Measurements from ENCODE around the gene SLC10A1. TPM values are rescaled to one million over a fixed set of nuclear protein-coding genes. Genes with fewer than 3 reads are reported as not detected.

The SLC10A1 gene
- total and polyA plus RNA-seq, 2 of the 4 experiments (the other 2 are of a cell fraction), result 0.03 TPM; not detected in 1

- BruUV-seq (replicated peaks), result no TSS peak
- intact Hi-C loops (cut with micrococcal nuclease), result no loop called here
- peaks cover 39% of the 10 kb centered on the region for H3K27me3 ChIP-seq (ENCODE audit: control insufficient read depth, insufficient read depth, low read length)
- no peak overlapping the region for H2AFZ ChIP-seq (replicated peaks; ENCODE audit: low read length, poor library complexity)
- no peak overlapping the region for H3K4ac ChIP-seq (ENCODE audit: low read depth, low read length)
- no peak overlapping the region for H2BK120ac ChIP-seq (ENCODE audit: low read depth, low read length)
- H3K9me1 ChIP-seq (ENCODE audit: insufficient read depth, low read length), result no peaks in the 10 kb centered on the region
- H2AK9ac ChIP-seq (replicated peaks; ENCODE audit: low read depth, low read length, poor library complexity), result no peak overlapping the region
- H3K23ac ChIP-seq (ENCODE audit: low read depth, low read length), result no peak overlapping the region
- WGBS, 2 experiments (ENCODE audit: extremely low coverage in 2 of 2, insufficient read length in 1 of 2), result 0% methylated on average over 1 of the region's 5 CpGs; no CpG with 5 or more reads in 1 of the 2 experiments
- H3K79me1 ChIP-seq (ENCODE audit: low read depth in 1 of 2, low read length in 2 of 2), result no peaks in the 10 kb centered on the region
- no peaks in the 10 kb centered on the region for H3K9me3 ChIP-seq (ENCODE audit: control insufficient read depth, insufficient read depth, low read length)
- no peak overlapping the region for H3K9ac ChIP-seq (ENCODE audit: low read depth, low read length)
- TF ChIP-seq FOS (IDR thresholded peaks at IDR 0.05; ENCODE audit: low read depth, low read length), result no peak
- no peak for TF ChIP-seq BHLHE40 (IDR thresholded peaks at IDR 0.05; ENCODE audit: low read depth, low read length)
- TF ChIP-seq, protein P1, sequence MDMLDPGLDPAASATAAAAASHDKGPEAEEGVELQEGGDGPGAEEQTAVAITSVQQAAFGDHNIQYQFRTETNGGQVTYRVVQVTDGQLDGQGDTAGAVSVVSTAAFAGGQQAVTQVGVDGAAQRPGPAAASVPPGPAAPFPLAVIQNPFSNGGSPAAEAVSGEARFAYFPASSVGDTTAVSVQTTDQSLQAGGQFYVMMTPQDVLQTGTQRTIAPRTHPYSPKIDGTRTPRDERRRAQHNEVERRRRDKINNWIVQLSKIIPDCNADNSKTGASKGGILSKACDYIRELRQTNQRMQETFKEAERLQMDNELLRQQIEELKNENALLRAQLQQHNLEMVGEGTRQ (IDR thresholded peaks at IDR 0.05; ENCODE audit: low read depth, low read length), result no peak
- TF ChIP-seq CEBPB (IDR thresholded peaks at IDR 0.05; ENCODE audit: low read depth, low read length), result no peak
- TF ChIP-seq, protein P2, sequence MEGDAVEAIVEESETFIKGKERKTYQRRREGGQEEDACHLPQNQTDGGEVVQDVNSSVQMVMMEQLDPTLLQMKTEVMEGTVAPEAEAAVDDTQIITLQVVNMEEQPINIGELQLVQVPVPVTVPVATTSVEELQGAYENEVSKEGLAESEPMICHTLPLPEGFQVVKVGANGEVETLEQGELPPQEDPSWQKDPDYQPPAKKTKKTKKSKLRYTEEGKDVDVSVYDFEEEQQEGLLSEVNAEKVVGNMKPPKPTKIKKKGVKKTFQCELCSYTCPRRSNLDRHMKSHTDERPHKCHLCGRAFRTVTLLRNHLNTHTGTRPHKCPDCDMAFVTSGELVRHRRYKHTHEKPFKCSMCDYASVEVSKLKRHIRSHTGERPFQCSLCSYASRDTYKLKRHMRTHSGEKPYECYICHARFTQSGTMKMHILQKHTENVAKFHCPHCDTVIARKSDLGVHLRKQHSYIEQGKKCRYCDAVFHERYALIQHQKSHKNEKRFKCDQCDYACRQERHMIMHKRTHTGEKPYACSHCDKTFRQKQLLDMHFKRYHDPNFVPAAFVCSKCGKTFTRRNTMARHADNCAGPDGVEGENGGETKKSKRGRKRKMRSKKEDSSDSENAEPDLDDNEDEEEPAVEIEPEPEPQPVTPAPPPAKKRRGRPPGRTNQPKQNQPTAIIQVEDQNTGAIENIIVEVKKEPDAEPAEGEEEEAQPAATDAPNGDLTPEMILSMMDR (conservative IDR thresholded peaks at IDR 0.05; ENCODE audit: low read depth, low read length), result no peak
- TF ChIP-seq RFX5 (IDR thresholded peaks at IDR 0.05; ENCODE audit: low read depth, low read length), result no peak
- TF ChIP-seq SMC3 (IDR thresholded peaks at IDR 0.05; ENCODE audit: low read depth, low read length), result no peak
- no peak for TF ChIP-seq MXI1 (IDR thresholded peaks at IDR 0.05; ENCODE audit: borderline replicate concordance, low read depth, low read length)
- no peak for TF ChIP-seq MAZ (IDR thresholded peaks at IDR 0.05; ENCODE audit: borderline replicate concordance, low read depth, low read length)
- TF ChIP-seq RAD21 (IDR thresholded peaks at IDR 0.05; ENCODE audit: low read length), result no peak
- TF ChIP-seq RCOR1 (IDR thresholded peaks at IDR 0.05; ENCODE audit: insufficient replicate concordance, low read length), result no peak
- no peak for TF ChIP-seq CHD1 (IDR thresholded peaks at IDR 0.05; ENCODE audit: low read depth, low read length)
- TF ChIP-seq NFE2L2 (IDR thresholded peaks at IDR 0.05; ENCODE audit: low read depth, low read length), result no peak
- H3K56ac ChIP-seq (ENCODE audit: extremely low read depth, insufficient read depth, low read length), result no peak overlapping the region
- DNase-seq, result no peak
- H2BK20ac ChIP-seq (ENCODE audit: low read depth, low read length), result no peak overlapping the region
- H4K8ac ChIP-seq (ENCODE audit: low read depth in 2 of 2, low read length in 2 of 2), result no peak overlapping the region
- in situ Hi-C loops (cut with MboI; ENCODE audit: low sequenced_read_pairs), result loop anchor here (25.0 kb wide), 1 partner anchor 471 kb away; no protein-coding TSS in a partner anchor
- H2BK15ac ChIP-seq (ENCODE audit: low read depth, low read length), result no peak overlapping the region
- no peaks in the 10 kb centered on the region for H3K4me1 ChIP-seq (ENCODE audit: control insufficient read depth, insufficient read depth, low read length)
- CTCF ChIA-PET, result no interaction called here
- POLR2A ChIA-PET (ENCODE audit: unreplicated experiment), result no interaction called here
- no peaks in the 10 kb centered on the region for H4K20me1 ChIP-seq (ENCODE audit: insufficient read depth, low read length)
- H4K91ac ChIP-seq (ENCODE audit: insufficient read depth, low read depth, low read length), result no peak overlapping the region
- dilution Hi-C loops (cut with HindIII; ENCODE audit: low sequenced_read_pairs, unreplicated experiment), result no loop called here
- no peak overlapping the region for H3K27ac ChIP-seq (ENCODE audit: insufficient read depth, low read length)
- H2BK5ac ChIP-seq (ENCODE audit: low read depth, low read length, poor library complexity, severe bottlenecking), result no peak overlapping the region
- no peak overlapping the region for H4K5ac ChIP-seq (ENCODE audit: low read depth, low read length)
- no peak overlapping the region for H2AK5ac ChIP-seq (ENCODE audit: low read depth, low read length)
- no peak overlapping the region for H3K18ac ChIP-seq (ENCODE audit: low read depth, low read length)
- no peak overlapping the region for H3K14ac ChIP-seq (replicated peaks; ENCODE audit: low read depth, low read length)
- H3K36me3 ChIP-seq (ENCODE audit: control insufficient read depth, insufficient read depth, low read length), result no peaks in the 10 kb centered on the region
- ATAC-seq (ENCODE audit: low read depth), result no peak
- no peak overlapping the region for H3K4me2 ChIP-seq (ENCODE audit: low read depth, low read length)
- no peak overlapping the region for H3K4me3 ChIP-seq (ENCODE audit: insufficient read depth, low read depth, low read length)
These were observed 44.6 kb upstream of the SLC10A1 start for GRCh38 chr14:69841656-69842055.
